Posterior vena cava (tissue), 2 donors: Measurements from ENCODE around the gene OVOL3. TPM values are rescaled to one million over a fixed set of nuclear protein-coding genes. Genes with fewer than 3 reads are reported as not detected.
A peak's percentile ranks its signal among the peaks of the same experiment; 100 is the strongest.
"Not testable (repeated sequence)": the region's sequence is repeated elsewhere in the genome, so short reads cannot be mapped to it uniquely, and the experiment has no call there.

Experiments
- DNase-seq: peaks from one replicate; pipeline ENCODE4 v3.0.0-alpha.2; 2020; ENCODE audit warnings: low spot score
- intact Hi-C, 2 donors: fragments of 100-400 bp; cut with DNase I; formaldehyde crosslinking; loops; one replicate each; pipeline versions ENCODE4 v1.14.1 to v1.14.2; 2022 to 2023
- total RNA-seq, 2 donors: library from RNA; stranded (reverse); fragmentation: NEBNext Ultra II Directional; extraction: Animal tissue kit (Norgen Biotek cat#: 25700); gene quantifications; one replicate each; pipeline ENCODE4 v1.2.1, GENCODE V29; 2021
- donor health status: DM: yes; HTN: yes; CAD: no.
- donor health status: DM: yes; HTN: yes; CAD: no.

The OVOL3 gene
- total RNA-seq, 2 donors from 2014 or later: not detected

DNA sequence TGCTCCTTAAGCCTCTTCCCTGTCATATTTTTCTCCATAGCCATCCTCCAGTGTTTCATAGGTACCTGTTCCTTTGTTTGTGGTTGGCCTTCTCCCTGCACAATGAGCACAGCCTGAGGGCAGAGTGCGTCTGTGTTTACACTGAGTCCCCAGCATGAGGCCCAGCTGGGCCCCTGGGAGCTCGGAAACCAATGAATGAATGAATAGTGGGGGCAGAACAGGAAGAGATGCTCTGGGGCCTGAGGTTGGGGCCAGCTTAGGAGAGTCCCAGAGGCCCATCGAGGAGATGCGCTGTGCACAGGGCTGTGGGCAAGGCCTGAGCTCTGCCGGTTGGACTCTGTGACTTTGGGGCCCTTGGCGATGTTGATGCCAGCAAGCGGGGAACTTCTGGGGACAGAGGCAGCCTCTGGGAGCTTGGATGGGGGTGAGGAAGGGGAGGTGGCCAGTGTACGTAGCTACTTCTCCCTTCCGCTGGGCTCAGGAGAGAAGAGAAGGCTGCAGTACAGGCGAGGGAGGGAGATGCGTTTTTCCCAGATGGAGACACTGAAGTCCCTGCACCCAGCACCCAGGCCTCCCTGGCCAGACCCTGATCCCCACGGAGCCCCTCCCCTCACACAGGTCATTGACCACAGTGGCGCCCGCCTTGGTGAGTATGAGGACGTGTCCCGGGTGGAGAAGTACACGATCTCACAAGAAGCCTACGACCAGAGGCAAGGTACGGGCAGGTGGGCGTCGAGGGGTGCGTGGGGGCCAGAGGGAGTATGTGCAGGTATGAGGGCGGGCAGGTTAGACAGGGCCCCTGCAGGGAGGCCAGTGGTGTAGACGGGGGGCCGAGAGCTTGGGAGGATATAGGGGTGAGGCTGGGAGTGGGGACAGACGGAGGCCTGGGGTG is 9.4 kb downstream of the OVOL3 start:
- DNase-seq: no peak
- intact Hi-C loops: no loop called here

DNA sequence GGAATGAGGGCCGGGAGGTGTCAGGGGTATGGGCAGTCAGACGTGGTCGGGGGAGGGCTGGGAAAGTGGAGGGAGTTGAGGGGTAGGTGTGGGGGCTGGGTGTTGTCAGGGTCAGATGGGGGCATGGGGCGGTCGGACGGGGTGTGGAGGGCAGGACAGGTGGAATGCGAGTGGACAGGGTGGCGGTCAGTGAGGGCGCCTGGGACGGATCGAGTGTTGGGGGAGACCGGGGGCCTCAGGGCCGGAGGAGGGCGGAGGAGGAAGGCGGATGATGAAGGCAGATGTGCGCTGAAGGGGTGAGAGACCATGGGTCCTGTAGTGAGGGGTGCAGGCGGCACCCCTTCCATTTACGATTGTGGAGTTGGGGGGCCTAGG is 10.0 kb downstream of the OVOL3 start:
- intact Hi-C loops: no loop called here
- no peak for DNase-seq

DNA sequence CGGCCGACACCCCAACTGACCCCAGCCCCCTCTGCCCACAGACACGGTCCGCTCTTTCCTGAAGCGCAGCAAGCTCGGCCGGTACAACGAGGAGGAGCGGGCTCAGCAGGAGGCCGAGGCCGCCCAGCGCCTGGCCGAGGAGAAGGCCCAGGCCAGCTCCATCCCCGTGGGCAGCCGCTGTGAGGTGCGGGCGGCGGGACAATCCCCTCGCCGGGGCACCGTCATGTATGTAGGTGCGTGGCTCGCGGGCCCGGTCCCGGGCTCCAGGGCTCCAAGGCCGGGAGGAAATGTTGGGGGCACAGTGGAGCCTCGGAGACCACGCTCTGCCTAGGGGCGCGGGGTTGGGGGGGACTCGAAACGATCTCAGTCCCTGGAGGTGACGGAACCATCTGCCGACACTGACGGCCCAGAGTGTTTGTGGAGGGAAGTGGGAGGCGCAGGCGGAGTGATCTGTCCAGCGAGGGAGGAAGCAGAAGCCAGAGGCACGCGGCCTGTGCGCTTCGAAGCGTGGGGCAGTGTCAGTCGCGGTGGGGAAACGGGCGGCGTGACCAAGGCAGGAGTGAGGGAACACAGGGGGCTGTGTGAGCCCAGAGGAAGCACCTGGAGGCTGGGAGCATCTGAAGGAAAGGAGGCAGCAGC is 10.7 kb downstream of the OVOL3 start:
- DNase-seq: no peak
- intact Hi-C loops: no loop called here

- intact Hi-C loops: no loop called here
- DNase-seq: no peak
Measured at GRCh38 chr19:36125557-36125956, 14.6 kb downstream of the OVOL3 start.

GRCh38 chr19:36128392-36128736 is 17.4 kb downstream of the OVOL3 start:
- intact Hi-C loops: no loop called here
- no peak for DNase-seq

- DNase-seq: not testable (repeated sequence)
- intact Hi-C loops: loop anchor here in 1 of 2 donors (5.0 kb wide), 1 partner anchor 36 kb away; no protein-coding TSS in a partner anchor
Measured at GRCh38 chr19:36131221-36131620, 20.3 kb downstream of the OVOL3 start.

DNA sequence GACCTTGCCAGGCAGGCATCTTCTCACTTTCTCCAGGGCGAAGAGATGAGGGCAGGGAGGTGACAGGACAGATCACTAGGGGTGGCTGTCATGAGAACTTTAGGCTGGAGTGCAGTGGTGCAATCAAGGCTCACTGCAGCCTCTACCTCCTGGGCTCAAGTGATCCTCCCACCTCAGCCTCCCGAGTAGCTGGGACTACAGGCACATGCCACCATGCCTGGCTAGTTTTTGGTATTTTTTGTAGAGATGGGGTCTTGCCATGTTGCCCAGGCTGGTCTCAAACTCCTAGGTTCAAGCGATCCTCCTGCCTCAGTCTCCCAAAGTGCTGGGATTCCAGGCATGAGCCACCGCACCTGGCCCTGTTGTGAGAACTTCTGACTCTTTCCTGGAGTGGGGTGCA is 23.9 kb downstream of the OVOL3 start:
- intact Hi-C loops: loop anchor here in 1 of 2 donors (5.0 kb wide), 2 partner anchors 32 to 1792 kb away; no protein-coding TSS in a partner anchor
- not testable (repeated sequence) for DNase-seq

DNA sequence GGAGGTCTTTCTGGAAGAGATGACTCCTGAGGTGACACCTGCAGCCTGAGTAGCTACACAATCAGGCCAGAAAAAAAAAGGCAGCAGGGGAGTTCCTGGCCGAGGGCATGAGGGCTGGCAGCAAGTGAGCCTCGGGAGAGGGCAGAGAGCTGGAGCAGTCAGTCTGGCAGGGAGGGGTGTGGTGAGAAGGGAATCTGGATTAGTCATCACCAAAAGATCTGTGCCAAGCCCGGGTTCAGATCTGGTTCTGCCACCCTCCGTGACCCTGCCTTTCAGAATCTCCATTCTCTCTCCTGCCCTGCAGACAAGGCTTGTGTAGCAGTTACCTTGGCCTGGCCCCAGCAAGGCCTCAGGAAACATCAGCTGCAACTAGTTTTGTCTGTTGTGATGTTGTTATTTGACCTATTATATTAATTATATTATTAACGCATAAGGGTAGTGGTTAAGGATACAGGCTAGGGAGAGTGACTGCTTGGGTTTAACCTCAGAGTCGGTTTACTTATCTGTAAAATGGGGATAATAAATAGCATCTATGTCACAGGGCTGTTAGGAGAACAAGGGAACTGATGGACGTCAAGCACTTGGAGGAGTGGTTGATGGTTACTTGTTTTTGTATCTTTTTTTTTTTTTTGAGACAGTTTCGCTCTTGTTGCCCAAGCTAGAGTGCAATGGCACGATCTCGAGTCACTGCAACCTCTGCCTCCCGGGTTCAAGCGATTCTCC is 26.2 kb downstream of the OVOL3 start:
- no peak for DNase-seq
- intact Hi-C loops: loop anchor here in 1 of 2 donors (5.0 kb wide), 1 partner anchor 1790 kb away; no protein-coding TSS in a partner anchor

GRCh38 chr19:36139120-36139472 is 28.2 kb downstream of the OVOL3 start:
- DNase-seq: no peak
- intact Hi-C loops: loop anchor here in 1 of 2 donors (5.0 kb wide), 1 partner anchor 1788 kb away; no protein-coding TSS in a partner anchor

DNA sequence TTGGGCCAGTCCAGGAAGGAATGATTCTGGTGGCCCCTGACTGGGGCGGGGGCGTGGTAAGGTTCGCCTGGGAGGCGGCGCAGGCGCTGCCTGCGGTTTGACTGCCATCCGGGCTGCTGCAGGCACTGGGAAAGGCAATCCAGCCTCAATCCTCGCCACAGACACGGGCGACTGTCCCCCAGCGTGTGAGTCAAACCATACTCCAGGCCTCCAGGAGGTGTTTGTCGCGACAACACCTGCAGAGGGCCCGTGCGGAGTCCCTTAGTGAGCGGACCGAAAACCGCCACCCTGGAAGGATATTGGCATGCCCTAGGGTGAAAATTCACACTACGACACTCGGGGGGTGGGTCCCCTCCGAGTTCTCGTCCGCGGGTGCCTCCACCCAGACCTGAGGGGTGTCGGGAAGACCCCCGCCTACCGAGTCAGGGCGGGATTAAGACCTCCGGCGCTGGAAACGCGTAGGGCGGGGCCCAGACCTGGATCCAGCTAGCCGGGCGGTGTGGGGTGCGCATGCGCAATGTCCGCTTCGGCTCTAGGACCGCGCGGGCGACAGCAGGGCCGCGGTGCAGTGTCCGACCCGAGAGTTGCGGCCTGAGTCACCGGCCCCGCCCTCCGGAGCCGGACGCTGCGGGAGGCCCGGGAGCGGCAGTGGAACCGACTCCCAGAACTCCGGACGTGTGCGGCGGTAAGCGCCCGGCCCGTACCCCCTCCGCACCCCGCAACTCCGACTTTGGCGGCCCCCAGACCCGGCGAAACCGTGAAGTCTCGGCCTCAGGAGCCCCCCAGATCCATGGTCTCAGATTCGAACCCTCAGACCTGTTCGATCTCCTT is 28.7 kb downstream of the OVOL3 start, which contains the start of gene CAPNS1:
Gene CAPNS1 (plus strand): TSS at position 594 of the 831 bp plus-strand sequence. CDS start 946 bp downstream, outside the sequence.
- intact Hi-C loops: loop anchor here in 1 of 2 donors (5.0 kb wide), 1 partner anchor 1788 kb away; no protein-coding TSS in a partner anchor
- DNase-seq: peak; percentile 100

DNA sequence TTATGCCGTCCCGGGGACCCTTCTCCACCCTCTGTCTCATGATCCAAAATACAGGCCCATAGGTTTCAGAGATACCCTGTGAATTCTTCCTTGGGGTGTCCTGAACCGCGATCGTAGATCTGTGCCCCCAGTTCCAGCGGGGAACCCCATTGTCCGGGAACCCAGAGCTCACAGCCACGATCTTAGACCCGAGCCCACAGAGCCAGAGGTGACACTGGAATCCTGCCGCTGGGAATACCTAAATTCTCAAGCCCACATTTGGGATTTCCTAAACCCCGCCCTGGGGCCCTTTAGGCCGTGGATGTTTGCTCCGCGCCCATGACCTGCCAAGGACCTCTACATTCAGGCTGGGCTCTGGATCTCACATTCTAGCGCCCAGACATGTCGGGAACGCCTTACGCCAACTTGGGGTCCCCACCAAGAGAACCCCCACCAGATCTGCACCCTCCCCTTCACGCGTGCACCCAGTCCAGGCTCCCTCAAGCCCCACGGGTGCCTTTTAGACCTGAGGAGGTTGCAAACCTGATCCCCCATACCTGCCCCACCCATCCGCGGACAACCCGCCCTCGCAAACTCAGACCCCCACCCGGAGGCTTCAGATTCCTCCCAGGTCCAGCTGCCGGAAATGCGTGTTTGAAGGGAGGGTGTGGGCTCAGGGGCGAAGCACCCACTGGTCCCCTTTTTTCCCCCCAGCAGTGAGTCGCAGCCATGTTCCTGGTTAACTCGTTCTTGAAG is 29.5 kb downstream of the OVOL3 start:
- intact Hi-C loops: no loop called here
- DNase-seq: no peak

DNA sequence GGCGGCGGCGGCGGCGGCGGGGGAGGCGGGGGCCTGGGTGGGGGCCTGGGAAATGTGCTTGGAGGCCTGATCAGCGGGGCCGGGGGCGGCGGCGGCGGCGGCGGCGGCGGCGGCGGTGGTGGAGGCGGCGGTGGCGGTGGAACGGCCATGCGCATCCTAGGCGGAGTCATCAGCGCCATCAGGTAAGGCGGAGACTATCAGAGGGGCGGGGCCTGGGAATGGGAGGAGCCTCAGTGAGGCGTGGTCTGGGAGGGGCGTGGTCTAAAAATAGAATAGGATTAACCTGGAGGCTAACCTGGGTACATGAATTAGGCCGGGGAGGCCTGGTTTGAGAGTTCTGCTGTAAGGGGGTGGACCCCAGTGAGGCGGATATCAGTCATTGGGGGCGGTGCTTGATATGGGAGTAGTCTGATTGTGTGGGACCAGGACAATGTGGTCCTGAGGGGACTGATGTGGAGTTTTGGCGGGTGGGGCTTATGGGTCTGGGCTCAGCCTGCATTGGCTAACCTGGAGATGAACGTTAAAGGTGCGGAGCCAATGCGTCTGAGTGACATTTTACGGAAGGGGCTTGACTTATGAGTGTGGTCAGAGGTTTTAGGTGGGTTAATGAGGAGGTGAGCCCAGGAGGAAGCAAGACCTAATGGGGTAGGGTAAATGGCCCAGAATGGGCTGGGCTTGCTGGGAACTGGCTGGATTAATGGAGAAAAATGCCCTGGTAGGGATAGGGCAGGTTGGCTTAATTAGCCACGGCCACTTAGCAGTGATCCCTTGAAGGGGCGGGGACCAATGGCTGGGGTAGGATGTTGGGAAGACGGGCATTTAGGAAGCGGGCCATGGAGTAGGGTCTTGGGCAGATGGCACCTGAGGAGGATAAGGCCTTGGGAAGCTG is 30.3 kb downstream of the OVOL3 start:
- peak; percentile 96 for DNase-seq
- intact Hi-C loops: no loop called here

DNA sequence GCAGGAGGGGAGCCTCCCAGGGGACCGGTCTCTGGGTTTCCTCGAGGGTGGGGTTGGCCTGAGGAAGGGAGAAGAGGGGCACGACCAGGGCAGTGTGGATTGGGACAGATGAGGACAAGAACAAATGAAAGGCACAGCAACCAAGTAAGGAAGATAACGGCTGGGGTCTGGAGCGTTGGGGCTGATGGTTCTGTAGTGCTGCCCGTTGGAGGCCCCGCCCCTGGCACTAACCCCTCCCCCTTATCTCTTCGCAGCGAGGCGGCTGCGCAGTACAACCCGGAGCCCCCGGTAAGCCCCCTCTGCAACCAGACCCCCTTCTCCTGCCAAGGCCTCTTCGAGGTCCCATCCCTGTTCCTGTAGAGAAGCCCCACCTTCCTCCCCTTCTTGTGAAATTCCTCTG is 31.1 kb downstream of the OVOL3 start:
- intact Hi-C loops: no loop called here
- no peak for DNase-seq

- intact Hi-C loops: no loop called here
- DNase-seq: no peak
Measured at GRCh38 chr19:36142496-36142895, 31.6 kb downstream of the OVOL3 start.

DNA sequence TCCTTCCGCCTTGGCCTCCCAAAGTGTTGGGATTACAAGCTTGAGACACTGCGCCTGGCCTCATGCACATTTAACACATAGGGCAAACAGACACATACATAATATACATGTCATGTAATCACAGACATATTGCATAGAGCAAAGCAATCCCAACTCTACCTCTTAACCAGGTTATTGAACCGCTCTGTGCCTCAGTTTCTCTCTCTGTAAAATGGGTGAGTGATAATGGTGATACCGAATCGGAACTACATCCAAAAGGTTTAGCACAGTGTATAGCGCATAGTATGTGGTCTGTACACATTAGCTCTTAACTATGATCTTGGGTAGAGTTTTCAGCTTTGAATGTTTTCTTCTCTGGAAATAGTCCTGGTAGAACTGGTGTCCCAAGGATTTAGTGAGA is 33.7 kb downstream of the OVOL3 start:
- DNase-seq: no peak
- intact Hi-C loops: no loop called here

DNA sequence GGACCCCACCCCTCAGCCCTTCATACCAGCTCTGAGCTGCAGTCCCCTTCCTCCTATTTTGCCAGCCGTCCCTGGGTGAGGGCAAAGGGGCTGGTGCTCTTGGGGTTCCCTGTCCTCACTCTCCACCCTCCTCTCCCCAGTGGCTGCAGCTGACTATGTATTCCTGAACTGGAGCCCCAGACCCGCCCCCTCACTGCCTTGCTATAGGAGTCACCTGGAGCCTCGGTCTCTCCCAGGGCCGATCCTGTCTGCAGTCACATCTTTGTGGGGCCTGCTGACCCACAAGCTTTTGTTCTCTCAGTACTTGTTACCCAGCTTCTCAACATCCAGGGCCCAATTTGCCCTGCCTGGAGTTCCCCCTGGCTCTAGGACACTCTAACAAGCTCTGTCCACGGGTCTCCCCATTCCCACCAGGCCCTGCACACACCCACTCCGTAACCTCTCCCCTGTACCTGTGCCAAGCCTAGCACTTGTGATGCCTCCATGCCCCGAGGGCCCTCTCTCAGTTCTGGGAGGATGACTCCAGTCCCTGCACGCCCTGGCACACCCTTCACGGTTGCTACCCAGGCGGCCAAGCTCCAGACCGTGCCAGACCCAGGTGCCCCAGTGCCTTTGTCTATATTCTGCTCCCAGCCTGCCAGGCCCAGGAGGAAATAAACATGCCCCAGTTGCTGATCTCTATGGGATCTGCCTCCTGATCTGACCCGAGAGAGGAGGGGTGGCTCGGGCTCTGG is 38.9 kb downstream of the OVOL3 start:
- intact Hi-C loops: no loop called here
- no peak for DNase-seq

- DNase-seq: no peak
- intact Hi-C loops: no loop called here
Measured at GRCh38 chr19:36150586-36150985, 39.6 kb downstream of the OVOL3 start.
